C1 segment of cervical spinal cord (tissue), 14 donors: Measurements from ENCODE around the gene AKR1C2.
"Not testable (repeated sequence)": the region's sequence is repeated elsewhere in the genome, so short reads cannot be mapped to it uniquely, and the experiment has no call there.

Experiments used
- DNase-seq, 14 donors: peaks; one replicate each; lab custom pipeline; 2025; lab: John Stamatoyannopoulos, UW

Gene AKR1C2

DNA sequence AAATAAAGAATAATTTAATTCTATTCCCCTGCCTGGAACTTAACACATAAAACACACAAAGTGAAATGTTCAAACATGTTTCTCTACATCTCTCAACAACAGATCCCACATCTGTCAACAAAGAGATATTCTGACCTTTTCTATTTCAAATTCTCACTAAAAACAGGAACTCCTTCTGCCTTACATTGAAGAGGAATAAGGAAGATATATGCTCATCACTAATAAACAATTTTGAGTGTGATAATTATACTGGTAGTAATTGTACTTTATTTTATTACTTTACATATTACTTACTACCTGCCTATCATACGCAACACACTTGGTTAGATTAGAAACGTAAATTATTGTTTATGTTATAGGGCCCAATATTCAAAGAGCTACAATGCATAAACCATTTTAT is 13.4 kb downstream of the AKR1C2 start:
- DNase-seq, result no peak

GRCh38 chr10:4988000-4988641 is 15.5 kb downstream of the AKR1C2 start:
- not testable (repeated sequence) for DNase-seq

DNA sequence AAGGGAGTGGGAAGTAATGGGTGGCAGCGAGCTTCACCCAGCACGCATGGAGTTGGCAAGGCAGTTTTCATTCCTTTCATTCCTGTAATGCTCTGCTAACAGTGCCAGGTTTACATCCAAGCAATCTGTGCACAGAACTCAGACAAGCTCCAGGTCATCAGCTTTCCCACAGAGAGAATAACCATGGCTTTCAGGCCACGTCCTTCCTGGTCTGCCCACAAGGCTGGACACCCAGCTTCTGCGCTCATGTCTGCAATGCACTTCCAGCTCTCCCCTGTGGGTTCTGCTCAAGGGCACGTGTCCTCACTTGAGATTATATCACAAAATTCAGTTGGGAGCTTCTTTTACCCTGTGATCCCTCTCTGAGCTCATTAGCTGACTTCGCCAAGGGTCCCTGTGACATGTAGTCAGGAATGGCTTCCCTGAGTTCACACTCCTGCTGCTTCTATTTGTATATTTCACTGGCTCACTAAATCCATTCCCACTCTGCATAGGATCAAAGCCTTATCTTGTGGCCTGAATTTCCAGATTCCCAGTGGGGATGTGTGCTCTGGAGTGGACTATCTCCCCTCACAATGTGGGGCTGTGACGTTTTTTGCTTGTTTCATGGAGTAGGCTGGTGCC is 18.6 kb downstream of the AKR1C2 start:
- DNase-seq, result no peak

DNA sequence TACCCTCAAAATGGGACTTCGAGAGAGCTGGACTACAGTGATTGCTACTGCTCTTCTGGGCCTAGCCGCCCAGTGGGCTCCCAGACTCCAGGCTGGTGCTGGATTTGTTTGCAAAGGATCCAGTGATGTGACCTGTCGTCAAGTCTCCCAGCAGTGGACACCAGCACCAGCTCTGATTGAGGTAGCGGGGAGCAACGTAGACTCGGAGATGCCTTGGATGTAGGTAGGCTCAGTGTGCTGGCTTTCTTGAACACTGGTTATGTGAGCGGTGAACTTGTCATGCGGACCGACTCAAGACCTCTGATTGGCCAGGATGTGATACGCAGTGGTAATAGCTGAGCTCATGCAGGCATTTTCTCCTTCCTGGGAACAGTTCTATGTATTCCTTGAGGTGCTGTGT is 19.4 kb downstream of the AKR1C2 start:
- DNase-seq, result no peak

GRCh38 chr10:4983615-4984216 is 19.9 kb downstream of the AKR1C2 start:
- DNase-seq, result no peak

- DNase-seq, result no peak
These were observed 20.9 kb downstream of the AKR1C2 start for GRCh38 chr10:4982764-4983226.

- DNase-seq, result no peak
These were observed 21.8 kb downstream of the AKR1C2 start for GRCh38 chr10:4981722-4982471.

- DNase-seq, result no peak
These were observed 22.9 kb downstream of the AKR1C2 start for GRCh38 chr10:4980793-4981192.

DNA sequence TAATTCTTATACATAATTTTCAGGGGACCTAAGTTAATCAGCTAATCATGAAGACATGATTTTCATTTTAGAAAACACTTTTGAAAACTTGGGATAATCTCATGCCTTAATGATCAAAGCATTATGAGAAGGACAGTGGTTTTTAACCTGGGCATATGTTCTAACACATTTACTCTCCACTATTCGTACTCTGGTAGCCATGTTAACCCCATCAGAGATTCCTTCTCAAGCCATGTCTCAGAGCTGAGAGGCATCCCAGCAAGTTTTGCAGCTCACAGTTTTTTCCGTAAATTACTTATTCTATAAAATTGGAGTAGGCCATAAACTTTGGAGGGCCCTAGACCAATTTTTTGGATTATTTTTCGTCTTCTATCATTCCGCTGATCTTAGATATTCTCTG is 24.8 kb downstream of the AKR1C2 start:
- no peak for DNase-seq

DNA sequence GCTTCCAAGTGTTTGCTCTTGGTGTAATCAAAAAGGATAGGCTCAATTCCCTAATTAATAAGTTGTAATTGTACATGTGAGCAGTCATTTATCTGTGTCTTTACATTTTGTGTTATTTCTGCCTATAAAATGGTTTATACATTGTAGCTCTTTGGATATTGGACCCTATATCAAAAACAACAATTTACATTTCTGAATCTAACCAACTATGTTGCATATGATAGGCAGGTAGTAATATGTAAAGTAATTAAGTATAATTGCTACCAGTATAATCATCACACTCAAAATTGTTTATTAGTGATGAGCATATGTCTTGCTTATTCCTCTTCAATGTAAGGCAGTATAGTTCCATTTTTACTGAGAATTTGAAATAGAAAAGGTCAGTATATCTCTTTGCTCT is 26.6 kb downstream of the AKR1C2 start:
- DNase-seq, result no peak

DNA sequence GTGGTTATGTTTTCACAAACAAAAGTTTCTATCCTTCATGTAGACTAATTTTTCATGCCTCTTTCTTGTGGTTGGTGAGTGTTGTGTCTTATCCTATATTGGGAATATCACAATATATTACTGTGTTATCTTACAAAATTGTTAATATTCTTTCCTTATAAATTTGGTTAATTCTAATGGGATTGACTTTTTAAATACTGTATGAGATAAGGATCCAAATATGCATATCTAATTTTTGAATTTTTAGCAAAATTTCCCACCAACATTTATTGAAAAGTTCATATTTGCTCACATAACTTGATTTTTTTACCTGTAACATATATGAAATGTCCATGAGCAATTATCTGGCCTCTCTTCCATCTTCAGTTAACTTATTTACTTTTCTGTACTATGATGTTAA is 29.3 kb downstream of the AKR1C2 start:
- DNase-seq, result not testable (repeated sequence)

GRCh38 chr10:4973294-4973693 is 30.4 kb downstream of the AKR1C2 start:
- not testable (repeated sequence) for DNase-seq

DNA sequence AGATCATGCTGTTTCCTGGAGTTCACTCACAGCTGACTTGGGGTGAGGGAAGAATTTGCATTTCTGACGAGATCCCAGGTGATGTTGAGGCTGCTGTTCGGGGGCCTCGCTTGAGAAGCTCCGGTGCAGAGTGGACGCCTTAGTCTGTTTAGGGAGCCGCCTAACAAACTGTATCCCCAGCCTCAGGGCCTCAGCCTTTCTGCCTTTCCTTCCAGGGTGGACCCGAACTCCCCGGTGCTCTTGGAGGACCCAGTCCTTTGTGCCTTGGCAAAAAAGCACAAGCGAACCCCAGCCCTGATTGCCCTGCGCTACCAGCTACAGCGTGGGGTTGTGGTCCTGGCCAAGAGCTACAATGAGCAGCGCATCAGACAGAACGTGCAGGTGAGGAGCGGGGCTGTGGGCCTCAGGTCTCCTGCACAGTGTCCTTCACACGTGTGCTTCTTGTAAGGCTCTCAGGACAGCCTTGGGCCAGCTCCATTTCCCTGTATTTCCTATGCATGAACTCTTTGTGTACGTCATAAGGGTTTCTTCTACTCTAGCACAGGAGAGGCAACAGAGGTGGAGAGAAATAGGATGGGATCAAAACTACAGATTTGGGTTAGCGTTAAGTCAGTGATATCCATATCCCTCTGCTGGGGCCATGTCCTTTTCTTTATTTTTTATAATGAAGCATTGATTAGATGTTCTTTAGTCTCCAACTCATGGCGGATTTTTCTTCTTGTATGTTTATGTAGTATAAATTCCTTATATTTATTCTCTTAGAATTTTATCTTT is 31.1 kb downstream of the AKR1C2 start:
- DNase-seq, result not testable (repeated sequence)

GRCh38 chr10:4970362-4970761 is 33.3 kb downstream of the AKR1C2 start:
- not testable (repeated sequence) for DNase-seq

GRCh38 chr10:4969289-4969688 is 34.4 kb downstream of the AKR1C2 start:
- not testable (repeated sequence) for DNase-seq

- not testable (repeated sequence) for DNase-seq
These were observed 36.5 kb downstream of the AKR1C2 start for GRCh38 chr10:4967189-4967588.

- not testable (repeated sequence) for DNase-seq
These were observed 37.9 kb downstream of the AKR1C2 start for GRCh38 chr10:4965763-4966162.

DNA sequence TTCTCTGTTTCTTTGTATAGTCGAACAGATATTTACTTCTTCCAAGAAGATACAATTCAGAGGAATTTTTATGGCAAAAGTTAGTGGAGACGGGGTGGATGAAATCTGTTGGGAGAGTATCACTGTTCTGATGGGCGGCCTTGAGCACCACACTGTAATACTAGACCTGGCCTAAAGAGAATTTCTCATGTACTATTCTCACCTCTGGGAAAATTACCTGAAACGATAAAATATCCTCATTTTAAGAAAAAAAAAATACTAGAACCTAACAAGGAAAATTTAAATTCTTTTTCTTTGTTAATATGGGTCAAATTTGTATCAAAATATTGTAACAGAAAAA is 39.9 kb downstream of the AKR1C2 start:
- DNase-seq, result not testable (repeated sequence)

DNA sequence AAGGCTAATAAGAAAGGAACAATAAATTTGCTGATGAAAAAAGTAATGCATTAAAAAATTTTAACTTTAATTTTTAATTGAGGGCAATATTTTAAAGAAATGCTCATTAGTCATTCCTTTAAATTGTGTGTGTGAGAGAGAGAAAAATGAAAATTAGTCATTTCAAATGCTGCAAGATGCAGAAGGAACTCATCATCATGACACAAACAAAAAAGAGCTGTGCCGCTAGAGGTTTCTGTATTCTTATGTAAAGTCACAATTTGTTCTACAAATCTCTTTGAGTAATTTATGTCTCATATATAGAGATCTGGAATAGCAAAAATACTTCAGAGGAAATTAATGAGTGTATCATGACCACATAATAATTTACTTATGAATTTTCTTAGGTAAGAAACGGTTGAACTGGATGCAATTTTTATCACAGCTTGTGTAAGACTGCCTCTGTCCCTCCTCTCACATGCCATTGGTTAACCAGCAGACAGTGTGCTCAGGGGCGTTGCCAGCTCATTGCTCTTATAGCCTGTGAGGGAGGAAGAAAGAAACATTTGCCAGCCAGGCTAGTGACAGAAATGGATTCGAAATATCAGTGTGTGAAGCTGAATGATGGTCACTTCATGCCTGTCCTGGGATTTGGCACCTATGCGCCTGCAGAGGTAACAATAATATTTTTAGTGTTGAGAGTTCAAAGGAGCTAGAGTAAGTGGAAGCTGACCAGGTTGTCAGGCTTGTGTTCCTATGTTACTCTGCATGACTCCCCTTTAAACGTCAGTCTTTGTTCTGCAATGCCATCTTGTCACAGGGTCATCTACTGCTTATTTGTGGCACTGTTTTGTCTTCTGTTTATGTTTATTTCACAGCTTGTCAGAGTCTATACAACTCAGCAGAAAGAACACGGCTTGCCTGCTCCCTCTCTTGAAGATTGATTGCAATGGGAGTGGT is 40.5 kb downstream of the AKR1C2 start, which contains the start of gene AKR1C1:
Gene AKR1C1 (plus strand): TSS at position 540 of the 939 bp plus-strand sequence. CDS start 30 bp downstream, at position 570.
- not testable (repeated sequence) for DNase-seq

GRCh38 chr10:4962308-4962707 is 41.3 kb downstream of the AKR1C2 start:
- not testable (repeated sequence) for DNase-seq
